Central memory CD4-positive, alpha-beta T cell (primary cell): ENCODE data around the gene PAX9.

ENCODE experiments used
- DNase-seq: peaks from one replicate; pipeline ENCODE4 v3.0.0; 2022

Gene PAX9

DNA sequence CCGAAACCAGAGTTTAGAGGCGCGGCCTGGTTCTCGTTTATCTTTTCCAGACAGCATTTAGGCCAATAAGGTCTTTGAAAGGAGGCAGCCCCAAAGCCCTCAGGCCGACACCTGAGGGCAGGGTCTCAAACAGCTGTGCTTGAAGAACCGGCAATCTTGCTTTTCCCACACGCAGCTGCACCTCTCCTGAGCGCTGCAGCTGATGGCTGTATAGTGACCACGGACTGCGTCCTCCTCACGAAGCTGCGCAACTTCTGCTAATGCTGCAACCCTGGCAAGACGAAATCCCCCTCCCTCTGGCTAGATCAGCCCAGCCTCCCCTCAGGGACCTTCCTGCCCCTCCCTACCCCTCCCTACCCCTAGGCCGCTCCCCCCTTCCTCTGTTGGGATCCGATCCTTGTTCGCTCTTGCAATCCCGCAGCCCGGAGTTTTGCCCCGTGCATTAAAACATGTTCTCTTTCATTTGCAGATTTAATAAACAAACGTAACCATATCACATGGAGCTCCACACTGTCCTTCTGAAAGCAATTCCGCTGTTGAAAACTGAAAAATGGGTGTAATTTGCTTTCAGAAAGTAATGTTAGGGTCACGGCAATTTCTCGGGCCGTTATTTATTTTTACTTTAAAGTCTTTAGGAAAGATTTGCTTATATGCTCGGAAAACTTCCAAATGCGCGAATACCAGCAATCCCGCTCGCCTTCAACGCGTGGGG lies 4.8 kb upstream of the PAX9 start:
- DNase-seq = no peak

- DNase-seq = no peak
Observed at GRCh38 chr14:36657399-36658122, 4.1 kb upstream of the PAX9 start.

- DNase-seq = no peak
Observed at GRCh38 chr14:36658123-36659009, 3.3 kb upstream of the PAX9 start.

DNA sequence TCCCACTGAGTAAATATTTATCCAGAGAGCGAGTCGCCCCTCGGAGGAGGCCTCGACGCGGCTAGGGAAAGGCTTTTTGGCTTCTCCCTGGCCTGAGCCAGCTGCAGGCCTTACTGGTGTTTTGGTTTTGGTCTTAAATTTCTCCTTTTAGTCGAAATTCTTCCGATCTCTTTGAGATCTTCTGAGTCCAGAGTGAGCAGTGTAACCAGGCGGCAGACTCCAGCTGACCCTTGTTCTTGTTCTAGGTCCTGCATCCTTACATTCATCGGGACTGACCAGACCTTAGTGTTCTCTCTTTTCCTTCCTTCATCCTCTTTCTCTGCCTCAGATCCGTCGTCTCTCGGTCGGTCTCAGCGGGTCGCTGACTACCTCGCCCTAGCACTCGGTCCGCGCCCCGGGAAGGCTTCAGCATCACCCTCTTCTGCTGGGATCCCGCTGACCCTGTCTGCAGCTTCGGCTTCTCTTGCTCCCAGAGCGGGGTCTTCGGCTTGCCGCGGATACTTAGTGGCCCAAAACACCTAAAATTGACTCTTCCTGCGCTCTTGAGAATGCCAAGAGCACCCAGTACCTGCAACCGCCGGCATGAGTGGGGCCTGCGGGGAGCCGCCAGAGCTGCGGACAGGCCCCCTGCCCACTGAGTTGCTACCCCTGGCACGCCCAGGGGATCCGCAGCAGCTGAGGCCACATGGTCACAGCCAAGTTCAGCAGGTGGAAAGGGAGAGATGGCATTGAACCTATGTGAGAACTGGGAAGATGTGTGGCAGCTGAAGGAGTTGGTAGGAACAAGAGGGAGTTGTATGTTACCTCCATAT lies 2.4 kb upstream of the PAX9 start:
- no peak for DNase-seq

- DNase-seq = no peak
Observed at GRCh38 chr14:36659822-36660735, 1.6 kb upstream of the PAX9 start.

GRCh38 chr14:36660736-36661505 lies 739 bp upstream of the PAX9 start:
- no peak for DNase-seq

DNA sequence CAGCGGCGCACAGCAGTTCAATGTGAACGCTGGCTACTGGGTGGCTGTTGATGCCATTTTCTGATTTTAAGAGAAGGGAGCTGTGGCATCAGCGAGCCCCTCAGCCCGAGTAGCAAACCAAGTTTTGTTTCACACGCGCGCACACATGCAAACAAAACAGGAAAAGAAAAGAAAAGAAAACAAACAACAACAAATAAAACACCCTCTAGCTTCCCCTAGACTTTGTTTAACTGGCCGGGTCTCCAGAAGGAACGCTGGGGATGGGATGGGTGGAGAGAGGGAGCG lies 540 bp downstream of the PAX9 start:
- no peak for DNase-seq

DNA sequence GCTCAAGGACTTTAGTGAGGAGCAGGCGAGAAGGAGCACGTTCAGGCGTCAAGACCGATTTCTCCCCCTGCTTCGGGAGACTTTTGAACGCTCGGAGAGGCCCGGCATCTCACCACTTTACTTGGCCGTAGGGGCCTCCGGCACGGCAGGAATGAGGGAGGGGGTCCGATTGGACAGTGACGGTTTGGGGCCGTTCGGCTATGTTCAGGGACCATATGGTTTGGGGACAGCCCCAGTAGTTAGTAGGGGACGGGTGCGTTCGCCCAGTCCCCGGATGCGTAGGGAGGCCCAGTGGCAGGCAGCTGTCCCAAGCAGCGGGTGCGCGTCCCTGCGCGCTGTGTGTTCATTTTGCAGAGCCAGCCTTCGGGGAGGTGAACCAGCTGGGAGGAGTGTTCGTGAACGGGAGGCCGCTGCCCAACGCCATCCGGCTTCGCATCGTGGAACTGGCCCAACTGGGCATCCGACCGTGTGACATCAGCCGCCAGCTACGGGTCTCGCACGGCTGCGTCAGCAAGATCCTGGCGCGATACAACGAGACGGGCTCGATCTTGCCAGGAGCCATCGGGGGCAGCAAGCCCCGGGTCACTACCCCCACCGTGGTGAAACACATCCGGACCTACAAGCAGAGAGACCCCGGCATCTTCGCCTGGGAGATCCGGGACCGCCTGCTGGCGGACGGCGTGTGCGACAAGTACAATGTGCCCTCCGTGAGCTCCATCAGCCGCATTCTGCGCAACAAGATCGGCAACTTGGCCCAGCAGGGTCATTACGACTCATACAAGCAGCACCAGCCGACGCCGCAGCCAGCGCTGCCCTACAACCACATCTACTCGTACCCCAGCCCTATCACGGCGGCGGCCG lies 1.1 kb downstream of the PAX9 start:
- DNase-seq = no peak

GRCh38 chr14:36663404-36664321 lies 2.0 kb downstream of the PAX9 start:
- DNase-seq = no peak

DNA sequence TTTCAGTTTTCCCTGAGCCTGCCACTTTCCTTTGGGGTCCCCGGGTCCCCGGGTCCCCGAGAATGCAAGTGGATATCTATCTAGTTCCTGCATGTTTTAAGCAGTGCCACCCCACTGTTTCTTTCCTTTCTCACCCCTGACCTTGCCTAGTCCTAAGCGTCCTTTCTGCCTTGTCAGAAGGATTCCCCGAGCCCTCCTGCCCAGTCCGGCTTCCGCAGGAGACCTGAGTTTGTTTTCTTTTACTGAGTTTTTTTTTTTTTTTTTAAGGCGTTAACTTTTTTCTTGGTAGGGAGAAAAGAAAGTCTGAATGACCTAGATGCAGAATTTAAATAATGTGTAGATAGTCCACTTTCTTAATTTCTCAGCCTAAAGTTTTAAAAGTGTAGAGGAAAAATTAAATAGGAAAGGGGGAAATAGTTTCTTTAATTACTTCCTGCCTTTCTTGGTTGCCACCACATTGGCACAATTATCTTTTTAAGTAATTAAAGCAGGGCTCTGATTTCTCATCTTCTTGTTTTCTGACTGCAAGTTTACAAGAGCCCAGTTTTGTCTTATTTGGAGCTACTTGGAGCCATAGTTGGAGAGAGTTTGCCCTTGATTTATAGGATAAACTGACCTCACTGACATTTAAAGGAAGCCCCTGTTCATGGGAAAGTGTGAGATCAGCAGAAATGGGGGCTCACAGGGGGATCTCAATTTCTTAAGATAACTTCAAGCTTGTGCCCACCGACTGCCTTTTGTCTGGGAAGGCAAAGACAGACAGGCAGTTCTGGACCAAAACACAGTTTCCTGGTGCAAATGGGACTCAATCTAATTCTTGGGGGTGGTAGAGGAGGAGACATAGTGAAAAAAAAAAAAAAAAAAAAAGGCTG lies 2.9 kb downstream of the PAX9 start:
- no peak for DNase-seq

GRCh38 chr14:36665887-36666415 lies 4.3 kb downstream of the PAX9 start:
- DNase-seq = no peak

- no peak for DNase-seq
Observed at GRCh38 chr14:36666416-36667206, 5.0 kb downstream of the PAX9 start.

GRCh38 chr14:36667679-36668078 lies 6.0 kb downstream of the PAX9 start:
- DNase-seq = no peak

DNA sequence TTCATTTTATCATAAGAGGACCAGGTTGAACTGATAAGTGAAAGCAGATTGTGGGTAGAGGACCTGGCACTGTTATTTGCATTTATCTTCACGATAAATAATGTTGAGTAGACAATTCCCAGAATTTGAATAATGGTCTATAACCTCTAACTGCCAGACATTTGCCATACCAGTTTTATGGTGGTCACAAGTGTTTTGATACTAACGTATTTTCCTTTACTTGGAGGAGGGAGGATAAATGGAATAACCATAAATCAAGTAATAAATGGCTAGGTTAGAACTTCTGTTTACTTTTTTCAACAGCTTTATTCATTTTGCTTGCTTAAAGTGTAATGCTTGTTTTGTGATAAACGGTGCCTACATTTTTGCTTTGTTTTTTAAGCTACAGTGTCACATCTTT lies 9.5 kb downstream of the PAX9 start:
- DNase-seq = no peak

GRCh38 chr14:36672095-36672494 lies 10.4 kb downstream of the PAX9 start:
- no peak for DNase-seq

GRCh38 chr14:36674659-36675058 lies 13.0 kb downstream of the PAX9 start:
- DNase-seq = no peak

DNA sequence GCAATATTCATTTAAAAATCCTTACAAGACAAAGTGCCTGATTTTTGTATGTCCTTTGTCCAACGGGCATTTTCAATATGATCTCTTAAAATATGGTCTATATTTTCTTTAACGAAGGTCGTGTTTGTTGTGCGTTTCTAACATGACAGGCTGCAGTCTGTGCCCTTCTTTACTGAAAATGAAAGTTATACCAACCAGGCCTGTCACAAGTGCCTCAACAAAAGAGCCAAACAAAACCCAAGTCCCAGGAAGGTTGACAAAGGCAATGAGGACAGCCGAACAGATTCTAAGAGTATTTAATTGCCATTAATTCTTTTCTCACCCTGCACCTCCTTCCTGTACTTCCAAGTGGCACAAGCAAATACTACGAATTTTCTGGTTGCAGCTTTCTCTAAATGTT lies 13.9 kb downstream of the PAX9 start:
- no peak for DNase-seq
